K562 (cell line): ENCODE data around the gene CNKSR2. TPM values are rescaled to one million over a fixed set of nuclear protein-coding genes. Genes with fewer than 3 reads are reported as not detected.

Experiments
- ATAC-seq: fragments of 200-7000 bp; cut with Tn5 transposase; 3 replicates; pipeline ENCODE4 v1.9.1; 2020; ENCODE audit warnings: moderate library complexity
- BruUV-seq: library from RNA; stranded (reverse); fragments of 400-500 nt; replicated peaks from 2 replicates; lab custom pipeline; 2021; lab: Mats Ljungman, UMichigan
- CTCF ChIA-PET: fragments of 300-600 bp; formaldehyde crosslinking; extraction: SDS; loops from one replicate; lab custom pipeline; 2021; ENCODE audit warnings: low intra/inter-chr PET ratio; lab: Yijun Ruan, JAX
- POLR2A ChIA-PET: fragments of 300-600, 350-650 bp; sonication (Branson Sonifier 250); formaldehyde crosslinking; extraction: SDS; loops from one replicate; lab custom pipeline; 2021; ENCODE audit warnings: antibody characterized with exemption, inconsistent platforms; lab: Yijun Ruan, JAX
- DNase-seq, 4 experiments: peaks; one replicate each; pipeline versions ENCODE4 v3.0.0 to v3.0.0-alpha.2; 2011 to 2018; ENCODE audit warnings: low spot score in 3 of 4, mixed read lengths in 3 of 4; ENCODE audit errors: extremely low read depth in 1 of 4
- FAIRE-seq: peaks from 2 replicates; lab custom pipeline; 2011; peaks lifted over from hg19 to GRCh38; lab: Jason Lieb, UNC
- H2AFZ ChIP-seq: 2 replicates; pipeline ENCODE4 v1.6.0; 2011; ENCODE audit warnings: low read depth, low read length, control low read depth, inconsistent platforms
- H3K27ac ChIP-seq: fragments of 200-600 bp; 3 replicates; pipeline ENCODE4 v1.8.0; 2011; ENCODE audit warnings: low read depth, mild to moderate bottlenecking, control low read depth, inconsistent platforms, low read length, moderate library complexity, mixed read lengths; ENCODE audit errors: extremely low read depth
- H3K27me3 ChIP-seq, 2 experiments: fragments of 300-600 bp in 1 of 2; 2 replicates in 1 of 2; 3 replicates in 1 of 2; pipeline versions ENCODE4 v1.6.0 to v1.8.0; 2011; ENCODE audit warnings: inconsistent platforms in 2 of 2, low read length in 2 of 2, mild to moderate bottlenecking in 1 of 2, mixed read lengths in 1 of 2, moderate library complexity in 1 of 2; ENCODE audit not compliant: control insufficient read depth in 2 of 2, insufficient read depth in 2 of 2
- H3K36me3 ChIP-seq: fragments of 300-600 bp; 3 replicates; pipeline ENCODE4 v1.8.0; 2011; ENCODE audit warnings: mild to moderate bottlenecking, low read length, inconsistent platforms; ENCODE audit not compliant: control insufficient read depth, insufficient read depth
- H3K4me1 ChIP-seq, 2 experiments: fragments of 200-600 bp in 1 of 2; replicated peaks in 1 of 2; 2 replicates in 1 of 2; 3 replicates in 1 of 2; pipeline versions ENCODE4 v1.5.1 to v1.8.0; 2011; ENCODE audit warnings: inconsistent platforms in 2 of 2, low read length in 2 of 2, mild to moderate bottlenecking in 1 of 2, mixed read lengths in 1 of 2, moderate library complexity in 1 of 2; ENCODE audit not compliant: control insufficient read depth in 2 of 2, insufficient read depth in 2 of 2
- H3K4me2 ChIP-seq: 2 replicates; pipeline ENCODE4 v1.6.1; 2011; ENCODE audit warnings: low read length, control low read depth, inconsistent platforms, mixed read lengths; ENCODE audit not compliant: insufficient read depth
- H3K4me3 ChIP-seq: fragments of 200-600 bp; sonication (generic), shearing (Covaris generic); 2 replicates; pipeline ENCODE4 v1.5.1; 2016; ENCODE audit warnings: control low read depth, inconsistent platforms
- H3K79me2 ChIP-seq: fragments of 200-600 bp; 3 replicates; pipeline ENCODE4 v1.8.0; 2011; ENCODE audit warnings: low read length, inconsistent platforms; ENCODE audit not compliant: control insufficient read depth, insufficient read depth
- H3K9ac ChIP-seq, 2 experiments: 2 replicates each; pipeline versions ENCODE4 v1.6.0 to v1.6.1; 2011; ENCODE audit warnings: low read depth in 2 of 2, low read length in 2 of 2, control low read depth in 1 of 2, inconsistent platforms in 1 of 2, mild to moderate bottlenecking in 1 of 2, mixed read lengths in 1 of 2; ENCODE audit not compliant: insufficient read depth in 1 of 2
- H3K9me1 ChIP-seq: one replicate; pipeline ENCODE4 v1.6.0; 2011; ENCODE audit warnings: inconsistent platforms, mild to moderate bottlenecking, low read length, moderate library complexity; ENCODE audit not compliant: control insufficient read depth, insufficient read depth
- H3K9me3 ChIP-seq: replicated peaks from 2 replicates; pipeline ENCODE4 v1.5.1; 2011; ENCODE audit warnings: low read depth, low read length, inconsistent platforms; ENCODE audit not compliant: control insufficient read depth, insufficient read depth
- H4K20me1 ChIP-seq: replicated peaks from 2 replicates; pipeline ENCODE4 v1.6.1; 2011; ENCODE audit warnings: low read length, inconsistent platforms, mixed read lengths; ENCODE audit not compliant: control insufficient read depth, insufficient read depth
- GATA2 ChIP-seq: sonication (generic); formaldehyde crosslinking; IDR thresholded peaks from 2 replicates; pipeline ENCODE4 v1.4.0; 2020; ENCODE audit warnings: mild to moderate bottlenecking, missing genetic modification reagents
- KLF1 ChIP-seq: fragments of 450-650 bp; IDR thresholded peaks from 2 replicates; pipeline ENCODE4 v1.6.1; 2016; ENCODE audit warnings: missing genetic modification characterization, missing compliant biosample characterization
- NFIC ChIP-seq: fragments of 450-650 bp; IDR thresholded peaks from 2 replicates; pipeline ENCODE4 v1.6.1; 2017; ENCODE audit warnings: mild to moderate bottlenecking, inconsistent platforms
- PURB ChIP-seq: sonication (generic); formaldehyde crosslinking; IDR thresholded peaks from 2 replicates; pipeline ENCODE4 v1.9.0; 2021; ENCODE audit warnings: low read depth, mild to moderate bottlenecking, missing genetic modification reagents
- SREBF1 ChIP-seq: fragments of 150-350 bp; IDR thresholded peaks from 2 replicates; pipeline ENCODE4 v1.6.1; 2014; ENCODE audit warnings: antibody characterized with exemption, low read depth, low read length, borderline replicate concordance
- WGBS: fragments of 100-300 bp; shearing (Covaris generic); methylation state at CpG from one replicate; pipeline ENCODE4 v1.1.6; 2016; ENCODE audit warnings: low coverage, mixed read lengths; ENCODE audit not compliant: insufficient coverage; ENCODE audit errors: missing lambda C conversion rate; 5-methylcytosine and 5-hydroxymethylcytosine counted together
- in situ Hi-C: fragments of 300-500 bp; cut with MboI; formaldehyde crosslinking; loops from 4 replicates; pipeline ENCODE4 v1.15.0; 2018; ENCODE audit warnings: inconsistent platforms, mixed read lengths
- intact Hi-C: fragments of 100-400 bp; cut with micrococcal nuclease; formaldehyde crosslinking; loops from 2 replicates; pipeline ENCODE4 v1.14.2; 2022
- polyA plus RNA-seq, 8 experiments: library from polyadenylated mRNA; depleted of rRNA in 4 of 8; stranded (reverse) in 5 of 8; unstranded in 3 of 8; fragments of >200 nt; fragmentation: Nextera tagmentation in 2 of 8; fragmentation: Illumina TruSeq in 1 of 8; extraction: Ambion mirVana in 2 of 8; extraction: Trizol in 1 of 8; gene quantifications; 2 replicates each; pipeline versions ENCODE4 v1.2.1 to v1.2.3, GENCODE V29; 2011 to 2014; ENCODE audit warnings: inconsistent platforms in 1 of 8, missing spikeins in 1 of 8
- total RNA-seq, 7 experiments: library from RNA; depleted of rRNA in 6 of 7; stranded (reverse); fragments of >200 nt in 6 of 7; fragmentation: Illumina TruSeq in 2 of 7; extraction: Trizol in 2 of 7; gene quantifications; 2 replicates each; pipeline versions ENCODE4 v1.2.1 to v1.2.3, GENCODE V29; 2011 to 2021; ENCODE audit warnings: low replicate concordance in 1 of 7
- TF ChIP-seq, protein P1 (sequence below): fragments of 250-450 bp; sonication (Bioruptor Pico); IDR thresholded peaks from 2 replicates; pipeline ENCODE4 v1.4.0; 2020; ENCODE audit warnings: mild to moderate bottlenecking
- TF ChIP-seq, protein P2 (sequence below): sonication (generic); formaldehyde crosslinking; IDR thresholded peaks from 2 replicates; pipeline ENCODE4 v1.8.1; 2023; ENCODE audit warnings: mild to moderate bottlenecking, missing genetic modification reagents
- TF ChIP-seq, protein P3 (sequence below), 2 experiments: fragments of 450-650 bp; IDR thresholded peaks; 2 replicates each; pipeline ENCODE4 v1.6.1; 2016; ENCODE audit warnings: mild to moderate bottlenecking in 2 of 2, borderline replicate concordance in 1 of 2, low read depth in 1 of 2, moderate library complexity in 1 of 2

CNKSR2 gene
- total and polyA plus RNA-seq, 9 of the 15 experiments (the other 6 are each of a cell fraction or from before 2014, with no cell fraction given), result not detected

DNA sequence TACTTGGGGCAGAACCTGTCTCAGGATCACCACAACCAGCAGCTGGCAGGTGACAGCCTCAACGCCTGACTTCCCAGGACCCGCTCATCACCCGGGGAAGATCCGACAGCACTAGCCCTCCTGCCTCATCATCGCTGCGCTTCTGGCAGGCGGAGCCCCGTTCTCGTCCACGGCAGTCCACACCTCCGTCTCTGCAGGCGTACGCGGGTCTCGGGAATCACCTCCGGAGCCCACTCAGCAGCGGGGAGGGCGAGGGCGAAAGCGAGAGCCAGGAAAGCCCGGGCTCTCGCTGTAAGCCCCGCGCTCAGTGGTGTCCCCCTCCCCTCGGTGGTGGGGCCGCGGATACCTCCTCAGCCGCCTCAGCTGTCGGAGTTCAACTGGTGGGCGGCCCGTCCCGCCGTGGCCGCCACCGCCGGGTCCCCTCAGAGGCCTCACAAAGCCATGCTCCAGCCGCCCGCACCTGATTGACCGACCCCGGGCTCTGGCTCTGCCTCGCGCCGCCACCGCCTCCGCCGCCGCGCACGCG is 518 bp upstream of the CNKSR2 start (continued):
- TF ChIP-seq, protein P1, sequence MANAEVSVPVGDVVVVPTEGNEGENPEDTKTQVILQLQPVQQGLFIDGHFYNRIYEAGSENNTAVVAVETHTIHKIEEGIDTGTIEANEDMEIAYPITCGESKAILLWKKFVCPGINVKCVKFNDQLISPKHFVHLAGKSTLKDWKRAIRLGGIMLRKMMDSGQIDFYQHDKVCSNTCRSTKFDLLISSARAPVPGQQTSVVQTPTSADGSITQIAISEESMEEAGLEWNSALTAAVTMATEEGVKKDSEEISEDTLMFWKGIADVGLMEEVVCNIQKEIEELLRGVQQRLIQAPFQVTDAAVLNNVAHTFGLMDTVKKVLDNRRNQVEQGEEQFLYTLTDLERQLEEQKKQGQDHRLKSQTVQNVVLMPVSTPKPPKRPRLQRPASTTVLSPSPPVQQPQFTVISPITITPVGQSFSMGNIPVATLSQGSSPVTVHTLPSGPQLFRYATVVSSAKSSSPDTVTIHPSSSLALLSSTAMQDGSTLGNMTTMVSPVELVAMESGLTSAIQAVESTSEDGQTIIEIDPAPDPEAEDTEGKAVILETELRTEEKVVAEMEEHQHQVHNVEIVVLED (CRISPR knock-in tag), result no peak
- TF ChIP-seq GATA2 (CRISPR knock-in tag) (no peak), PURB (CRISPR knock-in tag) (no peak), SREBF1 (no peak)

DNA sequence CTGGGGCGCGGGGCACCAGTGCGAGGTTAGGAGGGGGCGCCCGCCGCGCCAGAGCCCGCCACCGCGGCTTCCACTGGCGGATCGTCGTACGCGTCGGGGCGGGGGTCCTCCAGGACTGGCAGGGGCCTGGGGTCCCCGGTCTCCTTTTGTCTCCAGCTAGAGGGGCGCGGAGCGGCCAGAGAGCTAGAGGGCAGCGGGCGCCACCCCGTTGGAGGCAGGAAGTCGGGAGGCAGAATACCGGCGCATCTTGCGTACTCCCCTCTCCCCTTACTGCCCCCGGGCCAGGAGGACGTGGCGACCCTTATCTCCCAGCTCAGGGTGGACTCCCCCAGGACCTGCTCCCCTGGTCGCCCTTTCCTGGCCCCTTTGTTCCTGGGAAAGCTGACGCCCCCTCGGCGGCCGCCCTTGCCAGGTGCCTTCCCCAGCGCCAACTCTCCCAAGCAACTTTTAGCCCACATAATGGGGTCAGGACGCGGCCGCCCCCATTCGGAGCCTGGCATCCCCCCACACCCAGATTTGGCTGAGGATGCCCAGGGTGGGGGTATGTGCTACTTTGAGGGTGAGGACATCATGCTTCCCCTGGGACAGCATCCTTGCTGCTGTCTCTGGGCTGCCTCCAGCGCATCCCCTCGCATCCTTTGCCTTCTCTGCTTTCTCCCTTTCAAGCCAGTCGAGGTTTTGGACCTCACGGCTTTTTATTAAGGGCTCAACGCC is 933 bp downstream of the CNKSR2 start:
- H3K4me1 ChIP-seq, result no peaks in the 10 kb centered on the region
- 27% methylated on average over 20 of the region's 46 CpGs for WGBS
- intact Hi-C loops (no loop called here), in situ Hi-C loops (no loop called here)
- no peak for ATAC-seq
- H4K20me1 ChIP-seq, result no peaks in the 10 kb centered on the region
- ChIA-PET CTCF (no interaction called here), POLR2A (no interaction called here)
- H3K9ac ChIP-seq, result no peak overlapping the region
- no peaks in the 10 kb centered on the region for H3K79me2 ChIP-seq
- H3K4me3 ChIP-seq, result no peak overlapping the region
- H3K4me2 ChIP-seq, result no peak overlapping the region
- H3K27me3 ChIP-seq, result no peaks in the 10 kb centered on the region
- no peak overlapping the region for H2AFZ ChIP-seq
- FAIRE-seq, result no peak
- no peak overlapping the region for H3K27ac ChIP-seq
- no peak for DNase-seq
- BruUV-seq, result no TSS peak
- no peaks in the 10 kb centered on the region for H3K9me1 ChIP-seq
- no peaks in the 10 kb centered on the region for H3K9me3 ChIP-seq
- H3K36me3 ChIP-seq, result no peaks in the 10 kb centered on the region
- TF ChIP-seq, protein P2, sequence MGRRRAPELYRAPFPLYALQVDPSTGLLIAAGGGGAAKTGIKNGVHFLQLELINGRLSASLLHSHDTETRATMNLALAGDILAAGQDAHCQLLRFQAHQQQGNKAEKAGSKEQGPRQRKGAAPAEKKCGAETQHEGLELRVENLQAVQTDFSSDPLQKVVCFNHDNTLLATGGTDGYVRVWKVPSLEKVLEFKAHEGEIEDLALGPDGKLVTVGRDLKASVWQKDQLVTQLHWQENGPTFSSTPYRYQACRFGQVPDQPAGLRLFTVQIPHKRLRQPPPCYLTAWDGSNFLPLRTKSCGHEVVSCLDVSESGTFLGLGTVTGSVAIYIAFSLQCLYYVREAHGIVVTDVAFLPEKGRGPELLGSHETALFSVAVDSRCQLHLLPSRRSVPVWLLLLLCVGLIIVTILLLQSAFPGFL (CRISPR knock-in tag), result no peak
- TF ChIP-seq KLF1 (tag) (no peak), NFIC (no peak)
- TF ChIP-seq, protein P3, sequence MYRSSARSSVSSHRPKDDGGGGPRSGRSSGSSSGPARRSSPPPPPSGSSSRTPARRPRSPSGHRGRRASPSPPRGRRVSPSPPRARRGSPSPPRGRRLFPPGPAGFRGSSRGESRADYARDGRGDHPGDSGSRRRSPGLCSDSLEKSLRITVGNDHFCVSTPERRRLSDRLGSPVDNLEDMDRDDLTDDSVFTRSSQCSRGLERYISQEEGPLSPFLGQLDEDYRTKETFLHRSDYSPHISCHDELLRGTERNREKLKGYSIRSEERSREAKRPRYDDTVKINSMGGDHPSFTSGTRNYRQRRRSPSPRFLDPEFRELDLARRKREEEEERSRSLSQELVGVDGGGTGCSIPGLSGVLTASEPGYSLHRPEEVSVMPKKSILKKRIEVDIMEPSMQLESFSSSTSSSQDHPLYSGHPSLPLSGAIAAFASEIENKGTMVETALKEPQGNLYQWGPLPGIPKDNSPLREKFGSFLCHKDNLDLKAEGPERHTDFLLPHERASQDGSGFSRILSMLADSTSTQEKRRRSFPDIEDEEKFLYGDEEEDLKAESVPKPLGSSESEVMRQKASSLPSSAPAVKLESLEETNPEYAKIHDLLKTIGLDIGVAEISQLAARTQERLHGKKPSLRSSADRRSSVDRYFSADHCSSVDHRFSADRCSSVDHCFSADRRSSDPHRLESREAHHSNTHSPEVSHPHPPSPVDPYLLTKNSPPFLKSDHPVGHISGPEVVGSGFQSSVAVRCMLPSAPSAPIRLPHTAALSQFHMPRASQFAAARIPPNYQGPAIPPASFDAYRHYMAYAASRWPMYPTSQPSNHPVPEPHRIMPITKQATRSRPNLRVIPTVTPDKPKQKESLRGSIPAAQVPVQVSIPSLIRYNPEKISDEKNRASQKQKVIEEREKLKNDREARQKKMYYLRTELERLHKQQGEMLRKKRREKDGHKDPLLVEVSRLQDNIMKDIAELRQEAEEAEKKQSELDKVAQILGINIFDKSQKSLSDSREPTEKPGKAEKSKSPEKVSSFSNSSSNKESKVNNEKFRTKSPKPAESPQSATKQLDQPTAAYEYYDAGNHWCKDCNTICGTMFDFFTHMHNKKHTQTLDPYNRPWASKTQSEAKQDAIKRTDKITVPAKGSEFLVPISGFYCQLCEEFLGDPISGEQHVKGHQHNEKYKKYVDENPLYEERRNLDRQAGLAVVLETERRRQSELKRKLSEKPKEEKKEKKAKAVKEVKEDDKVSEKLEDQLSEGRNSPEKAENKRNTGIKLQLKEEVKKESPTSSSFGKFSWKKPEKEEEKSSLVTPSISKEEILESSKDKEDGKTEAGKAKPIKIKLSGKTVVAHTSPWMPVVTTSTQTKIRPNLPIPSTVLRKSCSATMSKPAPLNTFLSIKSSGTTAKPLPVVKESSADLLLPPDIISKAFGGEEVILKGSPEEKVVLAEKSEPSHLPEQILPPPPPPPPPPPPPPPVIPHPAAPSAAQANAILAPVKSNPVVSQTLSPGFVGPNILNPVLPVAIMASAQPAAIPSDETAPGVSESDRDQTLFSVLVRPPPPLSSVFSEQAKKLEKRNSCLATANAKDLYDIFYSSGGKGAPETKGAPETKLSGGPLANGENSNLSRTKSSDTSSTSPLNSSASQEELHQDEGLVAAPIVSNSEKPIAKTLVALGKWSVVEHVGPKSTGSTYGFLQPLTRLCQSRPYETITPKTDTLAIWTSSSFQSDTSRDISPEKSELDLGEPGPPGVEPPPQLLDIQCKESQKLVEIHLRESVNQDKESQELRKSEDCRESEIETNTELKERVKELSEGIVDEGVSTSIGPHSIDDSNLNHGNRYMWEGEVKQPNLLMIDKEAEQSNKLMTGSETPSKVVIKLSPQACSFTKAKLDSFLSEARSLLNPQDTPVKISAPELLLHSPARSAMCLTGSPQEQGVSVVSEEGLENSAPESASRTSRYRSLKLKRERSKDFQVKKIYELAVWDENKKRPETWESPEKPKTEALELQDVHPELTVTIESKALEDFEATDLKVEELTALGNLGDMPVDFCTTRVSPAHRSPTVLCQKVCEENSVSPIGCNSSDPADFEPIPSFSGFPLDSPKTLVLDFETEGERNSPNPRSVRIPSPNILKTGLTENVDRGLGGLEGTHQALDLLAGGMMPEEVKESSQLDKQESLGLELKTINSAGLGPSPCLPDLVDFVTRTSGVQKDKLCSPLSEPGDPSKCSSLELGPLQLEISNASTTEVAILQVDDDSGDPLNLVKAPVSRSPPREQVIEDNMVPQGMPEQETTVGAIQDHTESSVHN (IDR thresholded peaks at IDR 0.05; ENCODE audit: borderline replicate concordance in 1 of 2, low read depth in 1 of 2), result no peak
